HFF-Myc (cell line): Measurements from ENCODE around the gene CTNNA3.

Experiments used
- DNase-seq: peaks from one replicate; pipeline ENCODE4 v3.0.0-alpha.2; 2011; ENCODE audit warnings: low read depth; ENCODE audit errors: extremely low read depth
- H3K4me3 ChIP-seq: replicated peaks from 2 replicates; pipeline ENCODE4 v1.5.1; 2011; ENCODE audit warnings: low read depth, mild to moderate bottlenecking, control low read depth, low read length
- CTCF ChIP-seq: IDR thresholded peaks from 2 replicates; pipeline ENCODE4 v1.5.1; 2012; ENCODE audit warnings: mild to moderate bottlenecking, low read depth, low read length, control low read depth; ENCODE audit errors: missing control alignments

CTNNA3 gene

GRCh38 chr10:67606572-67606971 lies 89.4 kb downstream of the CTNNA3 start:
- no peak for TF ChIP-seq CTCF
- no peak overlapping the region for H3K4me3 ChIP-seq
- DNase-seq, result no peak

GRCh38 chr10:67603701-67604100 lies 92.3 kb downstream of the CTNNA3 start:
- DNase-seq, result no peak
- no peak overlapping the region for H3K4me3 ChIP-seq
- TF ChIP-seq CTCF, result no peak

- TF ChIP-seq CTCF, result no peak
- no peak for DNase-seq
- no peak overlapping the region for H3K4me3 ChIP-seq
Measured at GRCh38 chr10:67603086-67603485, 92.9 kb downstream of the CTNNA3 start.

- peak; percentile 50 for DNase-seq
- TF ChIP-seq CTCF, result no peak
- H3K4me3 ChIP-seq, result no peak overlapping the region
Measured at GRCh38 chr10:67602268-67602950, 93.6 kb downstream of the CTNNA3 start.

- H3K4me3 ChIP-seq, result no peak overlapping the region
- TF ChIP-seq CTCF, result no peak
- DNase-seq, result no peak
Measured at GRCh38 chr10:67599597-67599996, 96.4 kb downstream of the CTNNA3 start.

- no peak for TF ChIP-seq CTCF
- no peak for DNase-seq
- H3K4me3 ChIP-seq, result no peak overlapping the region
Measured at GRCh38 chr10:67596641-67597040, 99.4 kb downstream of the CTNNA3 start.

GRCh38 chr10:67587771-67588170 lies 108.2 kb downstream of the CTNNA3 start:
- no peak overlapping the region for H3K4me3 ChIP-seq
- DNase-seq, result no peak
- TF ChIP-seq CTCF, result no peak
